SK-N-SH treated with all-trans-retinoic acid at 6 μM for 48 hours (cell line): ENCODE measurements around the gene ARHGAP22.

Source experiments
- ZFP3 ChIP-seq: fragments of 250-450 bp; sonication (Bioruptor Pico); IDR thresholded peaks from 2 replicates; pipeline ENCODE4 v1.5.0; 2020; ENCODE audit warnings: mild to moderate bottlenecking, moderate library complexity
- ZFP30 ChIP-seq: fragments of 450-650 bp; formaldehyde crosslinking; IDR thresholded peaks from 2 replicates; pipeline ENCODE4 v1.5.0; 2022; ENCODE audit warnings: mild to moderate bottlenecking, moderate library complexity

DNA sequence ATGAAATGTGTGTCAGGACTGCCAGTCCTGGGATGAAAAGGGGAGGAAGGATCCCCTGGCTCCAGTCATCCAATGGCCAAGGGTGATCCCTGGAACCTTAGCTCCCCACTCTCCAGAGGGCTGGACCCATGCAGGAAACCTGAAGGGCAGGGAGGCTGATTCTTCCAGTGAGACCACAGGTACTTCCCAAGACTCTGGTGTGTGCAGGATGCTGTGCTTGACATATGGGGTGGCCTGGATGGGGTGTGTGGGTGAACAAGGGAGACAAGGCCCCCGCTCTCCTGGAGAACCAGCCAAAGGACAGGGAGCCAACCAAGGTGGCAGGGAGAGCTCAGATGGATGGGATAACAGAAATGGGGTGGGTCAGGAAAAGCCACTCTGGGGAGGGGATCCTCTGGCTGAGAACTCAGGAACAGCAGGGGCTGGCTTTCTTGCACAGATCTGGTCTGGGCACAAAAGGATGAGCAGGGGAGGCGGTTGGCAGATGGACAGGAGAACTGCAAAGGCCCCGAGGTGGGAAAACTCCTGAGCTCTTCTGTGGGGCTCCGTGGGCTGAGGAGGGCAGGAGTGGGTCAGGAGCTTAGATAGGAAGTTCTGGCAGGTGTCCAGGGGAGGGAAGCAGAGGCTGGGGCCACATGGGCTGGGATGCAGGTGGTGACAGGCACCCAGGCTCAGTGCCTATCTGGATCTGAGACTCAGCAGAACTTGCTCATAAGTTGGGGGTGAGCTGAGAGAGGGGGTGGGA, 100.6 kb downstream of the ARHGAP22 start:
- TF ChIP-seq ZFP30 (CRISPR knock-in tag) (no peak), ZFP3 (CRISPR knock-in tag) (no peak)
